ENCODE data around the gene GMNC.

Gene GMNC

DNA sequence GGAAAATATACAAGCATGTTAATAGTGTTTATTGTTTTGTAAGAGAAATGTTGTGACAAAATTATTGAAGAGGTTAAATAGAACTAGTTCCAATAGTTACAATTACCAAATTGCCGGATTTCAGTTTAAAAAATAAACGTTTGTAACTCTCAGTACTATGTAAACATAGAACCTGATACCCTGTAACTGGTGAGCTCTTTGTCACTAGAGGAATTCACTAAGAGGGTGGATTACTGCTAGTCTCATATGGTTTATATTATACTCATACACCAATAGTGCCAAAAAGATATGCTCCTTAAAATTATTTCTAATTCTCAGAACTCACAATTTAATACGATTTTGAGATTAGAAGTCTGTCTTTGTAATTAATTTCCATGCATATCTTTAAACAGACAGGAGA, 7.6 kb upstream of the GMNC start:
- ATAC-seq (replicated peaks; ENCODE audit: extremely low read depth, poor library complexity, severe bottlenecking) (no peak), DNase-seq (ENCODE audit: low spot score in 2 of 2) (no peak)
- Mint-ChIP-seq H3K4me1 (no peaks in the 10 kb centered on the region), H3K4me3 (no peak overlapping the region), H3K27ac (ENCODE audit: low read depth) (no peak overlapping the region), H3K27me3 (no peaks in the 10 kb centered on the region), H3K36me3 (ENCODE audit: insufficient read depth) (no peaks in the 10 kb centered on the region), H3K9me3 (no peaks in the 10 kb centered on the region)

DNA sequence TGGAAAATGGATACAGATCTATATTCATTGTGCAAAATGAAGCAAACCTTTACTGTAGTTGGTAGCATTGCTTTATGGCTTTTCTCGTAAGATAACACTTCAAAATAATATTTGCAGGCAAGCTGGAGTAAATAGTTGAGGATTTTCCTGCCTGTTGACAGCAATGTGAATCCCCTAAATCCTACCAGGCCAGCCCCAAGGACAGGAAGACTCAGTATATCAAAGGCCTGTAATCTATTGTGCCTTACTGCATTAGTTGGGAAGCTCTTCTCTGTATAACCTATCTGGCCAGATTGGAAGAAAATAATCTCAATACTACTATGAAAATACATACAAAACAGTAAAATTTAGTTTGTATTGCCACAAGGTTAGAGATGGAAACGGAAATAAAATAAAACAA, 4.6 kb upstream of the GMNC start:
- no peaks in the 10 kb centered on the region for H3K36me3 Mint-ChIP-seq (ENCODE audit: insufficient read depth)
- no peaks in the 10 kb centered on the region for H3K9me3 Mint-ChIP-seq
- DNase-seq (ENCODE audit: low spot score in 2 of 2) = no peak
- no peak for ATAC-seq (replicated peaks; ENCODE audit: extremely low read depth, poor library complexity, severe bottlenecking)
- H3K27ac Mint-ChIP-seq (ENCODE audit: low read depth) = no peak overlapping the region
- peaks cover 3% of the 10 kb centered on the region for H3K4me1 Mint-ChIP-seq
- H3K27me3 Mint-ChIP-seq = peaks cover 19% of the 10 kb centered on the region
- no peak overlapping the region for H3K4me3 Mint-ChIP-seq

- no peaks in the 10 kb centered on the region for H3K36me3 Mint-ChIP-seq (ENCODE audit: insufficient read depth)
- H3K27ac Mint-ChIP-seq (ENCODE audit: low read depth) = no peak overlapping the region
- H3K4me1 Mint-ChIP-seq = peaks cover 6% of the 10 kb centered on the region
- H3K9me3 Mint-ChIP-seq = no peaks in the 10 kb centered on the region
- no peak overlapping the region for H3K4me3 Mint-ChIP-seq
- DNase-seq (ENCODE audit: low spot score in 2 of 2) (no peak), ATAC-seq (replicated peaks; ENCODE audit: extremely low read depth, poor library complexity, severe bottlenecking) (no peak)
- H3K27me3 Mint-ChIP-seq = peaks cover 31% of the 10 kb centered on the region
These were observed 3.3 kb upstream of the GMNC start for GRCh38 chr3:190865828-190866227.

DNA sequence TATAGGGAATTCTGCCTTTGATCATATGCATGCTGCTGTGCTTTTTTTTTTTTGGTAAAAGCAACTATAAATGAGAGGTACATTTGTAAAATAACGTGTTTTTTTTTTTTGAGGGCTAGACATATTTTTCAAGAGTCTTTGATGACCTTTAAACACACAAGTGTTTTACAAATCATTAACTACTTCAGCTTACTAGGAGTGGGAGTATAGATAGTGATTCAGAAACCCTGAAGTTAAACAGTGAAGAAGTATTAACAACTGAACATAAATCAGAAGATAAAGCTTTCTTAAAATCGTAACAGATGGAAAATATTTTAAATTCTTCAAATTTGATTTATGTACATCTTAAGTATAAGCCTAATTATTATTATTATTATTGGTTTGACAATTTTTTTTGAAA, 2.9 kb upstream of the GMNC start:
- Mint-ChIP-seq H3K27me3 (peaks cover 35% of the 10 kb centered on the region), H3K9me3 (no peaks in the 10 kb centered on the region), H3K4me1 (peaks cover 6% of the 10 kb centered on the region), H3K27ac (ENCODE audit: low read depth) (no peak overlapping the region), H3K36me3 (ENCODE audit: insufficient read depth) (no peaks in the 10 kb centered on the region), H3K4me3 (no peak overlapping the region)
- ATAC-seq (replicated peaks; ENCODE audit: extremely low read depth, poor library complexity, severe bottlenecking) = no peak
- no peak for DNase-seq (ENCODE audit: low spot score in 2 of 2)

DNA sequence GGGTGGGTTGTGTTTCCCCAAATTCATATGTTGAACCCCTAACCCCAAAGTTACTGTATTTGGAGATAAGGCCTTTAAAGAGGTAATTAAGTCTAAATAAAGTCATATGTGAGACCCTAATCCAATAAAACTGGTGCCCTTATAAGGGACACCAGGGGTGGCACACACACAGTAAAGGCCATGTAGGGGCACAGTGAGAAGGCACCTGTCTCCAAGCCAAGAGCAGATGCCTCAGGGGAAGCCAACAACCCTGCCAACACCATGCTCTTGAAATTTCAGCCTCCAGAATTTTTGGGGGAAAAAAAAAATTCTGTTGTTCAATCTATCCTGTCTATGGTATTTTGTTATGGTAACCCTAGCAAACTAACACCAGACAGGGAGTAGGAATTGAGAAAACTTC, 1.5 kb upstream of the GMNC start:
- peaks cover 6% of the 10 kb centered on the region for H3K4me1 Mint-ChIP-seq
- H3K27ac Mint-ChIP-seq (ENCODE audit: low read depth) = no peak overlapping the region
- no peaks in the 10 kb centered on the region for H3K9me3 Mint-ChIP-seq
- H3K36me3 Mint-ChIP-seq (ENCODE audit: insufficient read depth) = no peaks in the 10 kb centered on the region
- peaks cover 38% of the 10 kb centered on the region for H3K27me3 Mint-ChIP-seq
- ATAC-seq (replicated peaks; ENCODE audit: extremely low read depth, poor library complexity, severe bottlenecking) (no peak), DNase-seq (ENCODE audit: low spot score in 2 of 2) (no peak)
- no peak overlapping the region for H3K4me3 Mint-ChIP-seq

- no peak overlapping the region for H3K27ac Mint-ChIP-seq (ENCODE audit: low read depth)
- DNase-seq (ENCODE audit: low spot score in 2 of 2) (no peak), ATAC-seq (replicated peaks; ENCODE audit: extremely low read depth, poor library complexity, severe bottlenecking) (no peak)
- H3K4me3 Mint-ChIP-seq = no peak overlapping the region
- no peaks in the 10 kb centered on the region for H3K36me3 Mint-ChIP-seq (ENCODE audit: insufficient read depth)
- H3K4me1 Mint-ChIP-seq = peaks cover 6% of the 10 kb centered on the region
- H3K27me3 Mint-ChIP-seq = peaks cover 38% of the 10 kb centered on the region
- no peaks in the 10 kb centered on the region for H3K9me3 Mint-ChIP-seq
These were observed 598 bp upstream of the GMNC start for GRCh38 chr3:190863119-190863465.

GRCh38 chr3:190860521-190860920, 2.0 kb downstream of the GMNC start:
- H3K4me3 Mint-ChIP-seq = no peak overlapping the region
- peaks cover 6% of the 10 kb centered on the region for H3K4me1 Mint-ChIP-seq
- ATAC-seq (replicated peaks; ENCODE audit: extremely low read depth, poor library complexity, severe bottlenecking) = no peak
- no peak for DNase-seq (ENCODE audit: low spot score in 2 of 2)
- H3K27ac Mint-ChIP-seq (ENCODE audit: low read depth) = no peak overlapping the region
- H3K36me3 Mint-ChIP-seq (ENCODE audit: insufficient read depth) = no peaks in the 10 kb centered on the region
- no peaks in the 10 kb centered on the region for H3K9me3 Mint-ChIP-seq
- peaks cover 38% of the 10 kb centered on the region for H3K27me3 Mint-ChIP-seq

DNA sequence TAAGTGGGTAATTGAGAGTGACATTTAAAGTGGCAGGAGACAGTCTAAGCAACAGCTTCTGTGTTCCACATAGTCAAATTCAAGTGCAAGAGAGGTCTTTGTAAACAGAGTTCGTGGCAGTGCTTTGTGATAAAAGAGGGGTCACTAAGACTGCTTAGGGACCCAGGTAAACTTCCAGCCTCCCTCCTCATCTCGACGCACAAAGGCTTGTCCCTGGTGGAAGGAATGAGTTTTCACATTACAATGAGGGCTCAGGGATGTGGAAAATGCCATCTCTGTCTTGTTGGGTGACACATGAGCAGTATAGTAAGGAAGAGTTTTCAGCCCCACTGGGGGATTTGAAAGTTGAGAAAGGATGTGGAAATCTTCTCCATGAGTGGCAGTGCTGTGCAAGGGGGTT, 7.3 kb downstream of the GMNC start:
- Mint-ChIP-seq H3K4me1 (no peaks in the 10 kb centered on the region), H3K9me3 (peaks cover 9% of the 10 kb centered on the region), H3K27ac (ENCODE audit: low read depth) (no peak overlapping the region), H3K27me3 (no peaks in the 10 kb centered on the region), H3K4me3 (no peak overlapping the region), H3K36me3 (ENCODE audit: insufficient read depth) (peaks cover 1% of the 10 kb centered on the region)
- DNase-seq (ENCODE audit: low spot score in 2 of 2) (no peak), ATAC-seq (replicated peaks; ENCODE audit: extremely low read depth, poor library complexity, severe bottlenecking) (no peak)

GRCh38 chr3:190854062-190854461, 8.4 kb downstream of the GMNC start:
- Mint-ChIP-seq H3K4me3 (no peak overlapping the region), H3K9me3 (peaks cover 11% of the 10 kb centered on the region), H3K27ac (ENCODE audit: low read depth) (no peak overlapping the region), H3K4me1 (no peaks in the 10 kb centered on the region), H3K36me3 (ENCODE audit: insufficient read depth) (peaks cover 1% of the 10 kb centered on the region), H3K27me3 (no peaks in the 10 kb centered on the region)
- ATAC-seq (replicated peaks; ENCODE audit: extremely low read depth, poor library complexity, severe bottlenecking) = no peak
- no peak for DNase-seq (ENCODE audit: low spot score in 2 of 2)

- DNase-seq (ENCODE audit: low spot score in 2 of 2) = no peak
- Mint-ChIP-seq H3K9me3 (peaks cover 13% of the 10 kb centered on the region), H3K36me3 (ENCODE audit: insufficient read depth) (peaks cover 1% of the 10 kb centered on the region), H3K4me3 (no peak overlapping the region), H3K27me3 (no peaks in the 10 kb centered on the region), H3K4me1 (no peaks in the 10 kb centered on the region), H3K27ac (ENCODE audit: low read depth) (no peak overlapping the region)
- no peak for ATAC-seq (replicated peaks; ENCODE audit: extremely low read depth, poor library complexity, severe bottlenecking)
These were observed 9.0 kb downstream of the GMNC start for GRCh38 chr3:190853464-190853863.

- Mint-ChIP-seq H3K27me3 (no peaks in the 10 kb centered on the region), H3K4me3 (no peak overlapping the region), H3K27ac (ENCODE audit: low read depth) (no peak overlapping the region), H3K36me3 (ENCODE audit: insufficient read depth) (peaks cover under 1% of the 10 kb centered on the region), H3K4me1 (no peaks in the 10 kb centered on the region), H3K9me3 (peaks cover 9% of the 10 kb centered on the region)
- ATAC-seq (replicated peaks; ENCODE audit: extremely low read depth, poor library complexity, severe bottlenecking) (no peak), DNase-seq (ENCODE audit: low spot score in 2 of 2) (no peak)
These were observed 12.9 kb downstream of the GMNC start for GRCh38 chr3:190849607-190850006.

DNA sequence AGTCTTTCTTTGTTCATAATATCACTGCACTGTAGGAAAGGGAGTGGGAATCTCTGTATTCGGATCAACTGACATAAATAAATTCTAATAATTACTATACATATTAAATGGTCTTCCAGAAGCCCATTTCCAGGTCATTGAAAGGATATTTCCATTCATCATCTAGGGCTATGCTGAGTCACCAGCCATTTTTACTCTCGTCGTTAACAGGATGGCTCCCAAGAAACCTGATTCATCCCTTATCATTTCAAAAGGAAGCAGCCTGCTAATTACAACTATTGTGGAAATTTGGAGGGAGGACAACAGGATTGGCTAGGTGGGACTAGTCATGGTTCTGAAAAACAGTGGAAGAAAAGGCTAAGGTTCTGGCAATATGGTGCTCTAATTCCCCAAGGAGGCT, 13.6 kb downstream of the GMNC start:
- DNase-seq (ENCODE audit: low spot score in 2 of 2) (no peak), ATAC-seq (replicated peaks; ENCODE audit: extremely low read depth, poor library complexity, severe bottlenecking) (no peak)
- no peak overlapping the region for H3K27ac Mint-ChIP-seq (ENCODE audit: low read depth)
- H3K4me1 Mint-ChIP-seq = no peaks in the 10 kb centered on the region
- H3K4me3 Mint-ChIP-seq = no peak overlapping the region
- no peaks in the 10 kb centered on the region for H3K27me3 Mint-ChIP-seq
- H3K36me3 Mint-ChIP-seq (ENCODE audit: insufficient read depth) = no peaks in the 10 kb centered on the region
- H3K9me3 Mint-ChIP-seq = peaks cover 7% of the 10 kb centered on the region

DNA sequence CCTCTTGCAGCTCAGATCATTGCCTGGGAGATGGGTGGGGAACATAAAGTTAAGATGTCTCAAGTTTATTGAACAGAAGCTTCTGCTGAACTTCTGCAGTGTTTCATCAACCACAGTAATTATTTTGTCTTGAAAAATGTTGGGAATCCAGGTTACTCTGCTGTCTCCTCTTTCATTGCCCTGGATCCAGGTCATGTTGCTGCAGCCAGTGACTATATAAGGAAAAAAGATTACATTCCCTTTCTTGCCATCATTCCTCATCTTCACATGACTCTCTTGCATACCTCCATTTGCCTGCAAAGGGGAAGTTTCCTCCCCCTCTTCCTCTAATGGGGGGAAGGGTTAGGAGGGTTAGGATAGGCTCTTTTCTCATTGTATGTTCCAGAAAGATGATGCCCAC, 15.1 kb downstream of the GMNC start:
- Mint-ChIP-seq H3K27ac (ENCODE audit: low read depth) (no peak overlapping the region), H3K27me3 (no peaks in the 10 kb centered on the region), H3K9me3 (peaks cover 7% of the 10 kb centered on the region), H3K36me3 (ENCODE audit: insufficient read depth) (no peaks in the 10 kb centered on the region), H3K4me1 (no peaks in the 10 kb centered on the region), H3K4me3 (no peak overlapping the region)
- DNase-seq (ENCODE audit: low spot score in 2 of 2) = no peak
- no peak for ATAC-seq (replicated peaks; ENCODE audit: extremely low read depth, poor library complexity, severe bottlenecking)

GRCh38 chr3:190840146-190840545, 22.3 kb downstream of the GMNC start:
- DNase-seq (ENCODE audit: low spot score in 2 of 2) (no peak), ATAC-seq (replicated peaks; ENCODE audit: extremely low read depth, poor library complexity, severe bottlenecking) (no peak)
- Mint-ChIP-seq H3K27me3 (no peaks in the 10 kb centered on the region), H3K4me3 (no peak overlapping the region), H3K36me3 (ENCODE audit: insufficient read depth) (no peaks in the 10 kb centered on the region), H3K4me1 (no peaks in the 10 kb centered on the region), H3K9me3 (peaks cover 10% of the 10 kb centered on the region), H3K27ac (ENCODE audit: low read depth) (no peak overlapping the region)

All from central memory CD8-positive, alpha-beta T cell (primary cell).